DMS53 treated with DMSO at 0.1 percent for 48 hours (cell line): ENCODE results near the gene SLC51A.
"Not testable (repeated sequence)": the region's sequence is repeated elsewhere in the genome, so short reads cannot be mapped to it uniquely, and the experiment has no call there.

Experiments used
- DNase-seq: peaks from one replicate; lab custom pipeline; 2025; ENCODE audit not compliant: unreplicated experiment; lab: John Stamatoyannopoulos, UW

The SLC51A gene

DNA sequence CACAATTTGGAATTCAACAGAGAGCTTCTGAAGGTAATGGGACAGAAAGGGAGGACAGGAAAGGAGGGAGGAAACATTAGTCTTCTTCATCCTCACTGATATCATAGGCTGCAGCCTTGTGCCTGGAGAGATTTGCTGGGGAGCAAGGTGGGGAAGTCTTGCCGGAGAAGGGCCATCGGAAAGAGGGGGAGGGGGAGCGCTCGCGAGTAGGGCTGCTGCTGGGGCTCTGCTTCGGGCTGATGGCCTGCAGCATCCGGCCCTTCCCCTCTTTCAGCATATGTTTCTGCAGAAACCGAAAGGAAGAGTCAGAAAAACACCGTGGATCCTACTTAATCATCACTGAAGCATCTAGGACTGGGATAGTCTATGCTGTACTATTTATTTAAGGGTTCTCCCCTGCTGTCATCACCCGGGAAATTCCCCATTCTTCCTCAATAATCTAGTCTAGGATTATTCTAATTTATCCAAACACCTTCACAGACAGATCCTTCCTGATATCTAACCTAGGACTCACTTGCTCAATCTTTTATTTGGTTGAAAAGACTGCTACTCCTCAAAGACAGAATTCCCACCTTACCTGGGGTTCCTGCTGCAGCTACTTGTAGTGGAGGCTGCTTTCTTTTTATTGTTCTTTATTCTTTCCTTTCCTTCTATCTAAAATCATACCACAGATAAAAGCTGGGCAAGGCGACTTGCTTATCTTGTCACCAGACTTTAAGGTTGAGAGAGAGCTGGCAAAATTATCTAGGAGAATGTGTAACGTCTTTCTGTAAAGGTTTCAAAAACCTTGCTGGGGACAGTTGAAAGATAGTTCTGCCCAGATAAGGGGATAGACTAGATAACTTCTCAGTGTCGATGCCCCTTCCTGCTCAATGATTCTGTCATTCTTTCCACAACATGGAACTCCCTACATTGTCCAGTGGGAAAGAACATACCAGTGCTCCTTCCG lies 22.6 kb downstream of the SLC51A start:
- DNase-seq: no peak

DNA sequence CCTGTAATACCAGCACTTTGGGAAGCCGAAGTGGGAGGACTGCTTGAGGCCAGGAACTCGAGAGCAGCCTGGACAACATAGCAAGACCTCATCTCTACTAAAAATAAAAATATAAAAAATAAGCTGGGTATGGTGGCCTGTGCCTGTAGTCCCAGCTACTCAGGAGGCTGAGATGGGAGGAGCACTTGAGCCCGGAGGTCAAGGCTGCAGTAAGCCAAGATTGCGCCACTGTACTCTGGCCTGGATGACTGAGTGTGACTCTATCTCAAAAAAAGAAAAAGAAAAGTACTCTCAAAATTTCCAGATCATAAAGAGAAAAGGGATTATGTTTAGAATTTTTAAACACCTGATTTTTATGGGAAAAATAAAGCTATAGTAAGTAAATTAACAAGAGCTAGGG lies 24.1 kb downstream of the SLC51A start:
- DNase-seq: no peak

- no peak for DNase-seq
These were observed 25.4 kb downstream of the SLC51A start for GRCh38 chr3:196241704-196242103.

GRCh38 chr3:196244166-196244565 lies 27.8 kb downstream of the SLC51A start:
- DNase-seq: not testable (repeated sequence)

DNA sequence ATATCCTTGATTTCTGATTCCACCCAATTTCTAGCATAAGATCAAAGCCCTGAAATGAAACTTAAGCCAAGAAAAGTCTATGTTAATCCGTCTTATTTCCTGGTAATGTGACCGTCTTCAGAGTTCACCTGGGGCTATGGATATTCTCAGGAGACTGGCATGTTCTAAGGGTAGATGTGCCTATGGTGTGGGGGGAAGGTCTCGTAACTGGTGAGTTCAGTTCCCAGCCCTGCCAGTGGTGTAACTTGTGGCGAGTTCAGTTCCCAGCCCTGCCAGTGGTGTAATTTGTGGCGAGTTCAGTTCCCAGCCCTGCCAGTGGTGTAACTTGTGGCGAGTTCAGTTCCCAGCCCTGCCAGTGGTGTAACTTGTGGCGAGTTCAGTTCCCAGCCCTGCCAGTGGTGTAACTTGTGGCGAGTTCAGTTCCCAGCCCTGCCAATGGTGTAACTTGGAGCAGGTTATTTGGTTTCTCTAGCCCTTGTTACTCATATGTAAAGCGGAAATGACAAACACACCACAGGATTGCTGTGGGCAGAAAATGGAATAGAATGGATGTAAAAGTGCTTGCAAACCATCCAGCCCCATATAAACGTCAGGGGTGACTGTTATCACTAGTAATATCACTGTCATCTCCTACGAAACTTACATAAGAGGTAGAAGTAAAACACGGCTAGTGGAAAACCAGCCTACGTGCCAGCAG lies 30.4 kb downstream of the SLC51A start:
- DNase-seq: no peak

DNA sequence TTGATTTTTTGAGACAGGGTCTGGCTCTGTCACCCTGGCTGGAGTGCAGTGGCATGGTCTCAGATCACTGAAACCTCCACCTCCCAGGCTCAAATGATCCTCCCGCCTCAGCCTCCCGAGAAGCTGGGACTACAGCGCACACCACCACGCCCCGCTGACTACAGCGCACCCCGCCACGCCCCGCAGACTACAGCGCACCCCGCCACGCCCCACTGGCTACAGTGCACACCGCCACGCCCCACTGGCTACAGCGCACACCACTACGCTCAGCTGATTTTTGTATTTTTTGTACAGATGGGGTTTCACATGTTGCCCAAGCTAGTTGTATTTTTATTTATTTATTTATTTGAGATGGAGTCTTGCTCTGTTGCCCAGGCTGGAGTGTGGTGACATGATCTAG lies 35.6 kb downstream of the SLC51A start:
- no peak for DNase-seq

DNA sequence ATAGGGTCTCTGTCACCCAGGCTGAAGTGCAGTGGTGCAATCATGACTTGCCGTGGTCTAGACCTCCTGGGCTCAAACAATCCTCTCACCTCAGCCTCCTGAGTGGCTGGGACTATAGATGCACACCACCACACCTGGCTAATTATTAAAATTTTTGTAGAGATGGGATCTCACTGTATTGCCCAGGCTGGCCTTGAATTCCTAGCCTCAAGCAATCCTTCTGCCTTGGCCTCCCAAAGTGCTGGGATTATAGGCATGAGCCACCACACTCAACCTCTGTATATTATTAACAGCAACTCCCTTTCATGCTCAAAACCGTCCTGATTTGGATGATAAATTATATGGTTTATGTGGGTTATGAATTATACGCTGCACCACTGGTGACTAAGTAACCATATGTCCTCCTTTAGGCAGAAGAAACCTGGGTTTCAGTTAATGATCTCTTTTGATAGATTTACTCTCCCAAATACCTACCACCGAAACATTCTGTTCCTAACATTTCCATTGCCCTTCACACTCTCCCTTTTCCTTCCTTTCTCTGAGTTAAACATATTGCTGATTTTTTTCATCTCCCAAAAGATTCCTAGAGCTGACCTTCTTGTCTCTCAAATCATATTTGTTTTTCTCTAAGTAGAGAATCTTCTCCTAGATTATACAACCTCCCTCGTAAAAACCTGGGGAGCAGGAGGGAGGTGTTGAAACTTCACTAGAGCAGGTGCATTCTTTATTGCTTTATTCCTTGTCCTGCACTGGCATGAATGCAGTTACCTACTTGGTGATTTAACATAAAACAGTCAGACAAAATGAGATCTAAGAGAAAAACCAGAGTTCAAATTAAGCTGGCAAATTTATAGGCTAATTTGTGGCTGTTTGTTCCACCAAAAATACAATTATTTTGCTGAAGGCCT lies 38.3 kb downstream of the SLC51A start:
- no peak for DNase-seq

GRCh38 chr3:196255776-196256175 lies 39.4 kb downstream of the SLC51A start:
- no peak for DNase-seq

GRCh38 chr3:196260784-196261183 lies 44.5 kb downstream of the SLC51A start:
- no peak for DNase-seq

DNA sequence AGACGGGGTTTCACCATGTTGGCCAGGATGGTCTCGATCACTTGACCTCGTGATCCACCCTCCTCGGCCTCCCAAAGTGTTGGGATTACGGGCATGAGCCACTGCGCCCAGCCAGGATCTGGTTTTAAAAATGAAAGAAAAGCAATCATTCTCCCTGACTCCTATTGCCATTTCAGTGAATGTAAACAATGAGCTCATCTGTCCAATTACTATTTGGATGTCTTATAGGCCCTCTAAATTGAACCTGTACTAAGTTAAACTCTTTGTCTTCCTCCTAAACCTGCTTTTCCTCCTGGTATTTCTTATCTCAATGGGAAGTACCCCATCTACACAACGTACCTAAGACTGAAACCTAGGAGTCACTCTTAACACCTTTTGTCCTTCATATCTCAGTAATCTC lies 47.5 kb downstream of the SLC51A start:
- DNase-seq: no peak

DNA sequence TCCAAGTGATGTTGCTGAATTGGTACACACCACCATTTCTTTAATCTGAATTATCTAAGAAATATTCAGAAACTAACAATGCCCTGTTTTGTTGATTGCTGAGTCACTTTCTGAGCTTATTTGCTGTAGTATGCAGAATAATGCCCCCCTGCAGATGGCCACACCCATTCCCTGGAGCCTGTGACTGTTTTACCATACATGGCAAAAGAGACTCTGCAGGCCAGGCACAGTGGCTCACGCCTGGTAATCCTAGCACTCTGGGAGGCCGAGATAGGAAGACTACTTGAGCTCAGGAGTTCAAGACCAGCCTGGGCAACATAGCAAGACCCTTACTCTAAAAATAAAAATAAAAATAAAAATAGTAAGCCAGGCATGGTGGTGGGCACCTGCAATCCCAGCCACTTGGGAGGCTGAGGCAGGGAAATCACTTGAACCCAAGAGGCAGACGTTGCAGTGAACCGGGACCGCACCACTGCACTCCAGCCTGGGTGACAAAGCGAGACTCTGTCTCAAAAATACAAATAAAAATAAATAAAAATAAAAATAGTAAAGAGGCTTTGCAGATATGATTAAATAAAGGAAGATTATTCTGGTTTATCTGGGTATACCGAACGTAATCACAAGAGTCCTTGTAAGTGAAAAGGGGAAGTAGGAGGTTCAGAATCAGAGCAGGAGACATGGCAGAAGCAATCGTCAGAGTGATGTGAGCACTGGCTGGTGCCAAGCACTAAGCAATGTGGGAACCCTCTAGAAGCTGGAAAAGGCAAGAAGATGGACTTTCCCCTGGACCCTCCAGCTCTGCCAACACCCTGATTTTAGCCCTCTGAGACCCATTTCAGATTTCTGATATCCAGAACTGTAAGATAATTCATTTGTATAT lies 52.2 kb downstream of the SLC51A start:
- no peak for DNase-seq

GRCh38 chr3:196270499-196270898 lies 54.2 kb downstream of the SLC51A start:
- DNase-seq: no peak

GRCh38 chr3:196272826-196273225 lies 56.5 kb downstream of the SLC51A start:
- no peak for DNase-seq

- no peak for DNase-seq
These were observed 57.3 kb downstream of the SLC51A start for GRCh38 chr3:196273655-196274054.

GRCh38 chr3:196274585-196274984 lies 58.3 kb downstream of the SLC51A start:
- DNase-seq: no peak

- DNase-seq: no peak
These were observed 58.8 kb downstream of the SLC51A start for GRCh38 chr3:196275126-196275525.

DNA sequence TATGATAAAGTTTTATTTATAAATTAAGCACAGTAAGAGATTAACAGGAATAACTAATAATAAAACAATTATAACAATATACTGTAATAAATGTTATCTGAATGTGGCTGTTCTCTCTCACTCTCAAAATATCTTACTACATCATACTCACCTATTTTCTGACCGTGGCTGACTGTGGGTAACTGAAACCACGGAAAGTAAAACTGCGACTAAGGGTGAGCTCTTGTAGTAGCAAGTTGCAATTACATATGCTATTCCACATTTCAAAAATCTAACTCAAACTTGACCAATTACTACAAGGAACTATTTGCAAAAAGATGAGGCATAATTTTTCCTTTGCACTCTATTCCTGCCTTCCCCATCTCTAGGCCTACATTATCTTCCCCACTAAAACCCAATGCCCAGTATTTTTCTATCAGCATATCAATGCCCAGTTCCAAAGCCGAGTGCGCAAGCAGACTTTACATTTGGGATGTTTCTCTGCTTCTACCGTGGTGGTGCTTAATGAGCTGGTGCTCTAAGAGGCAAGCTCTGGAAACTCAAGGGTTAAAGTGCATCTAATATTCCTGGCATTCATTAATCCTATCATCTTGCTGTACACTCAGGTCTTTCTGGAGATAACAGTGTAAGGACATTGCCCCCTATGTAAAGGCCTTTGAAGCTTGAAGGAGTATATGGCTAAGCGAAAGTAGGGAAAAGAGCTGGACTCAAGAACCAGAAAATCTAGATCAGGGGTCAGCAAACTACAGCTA lies 64.5 kb downstream of the SLC51A start:
- DNase-seq: no peak

DNA sequence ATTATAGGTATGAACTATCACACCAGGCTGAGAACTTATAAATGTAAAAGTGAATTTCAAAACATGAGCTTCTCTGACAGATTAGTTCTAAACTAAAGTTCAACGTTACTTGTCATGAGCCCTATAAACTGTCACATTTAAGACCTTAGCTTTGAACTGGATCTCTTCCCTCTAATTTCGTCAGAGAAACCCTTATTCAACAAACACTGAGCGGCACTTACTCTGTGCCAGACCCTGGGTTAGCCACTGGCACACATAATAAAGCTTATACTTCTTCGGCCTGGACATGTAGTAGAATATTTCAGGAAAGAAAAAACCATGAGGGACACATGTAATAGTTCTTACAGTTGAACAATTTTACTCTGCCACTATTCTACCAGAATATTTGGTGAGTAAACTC lies 65.6 kb downstream of the SLC51A start:
- DNase-seq: no peak
